Fibroblast of lung (primary cell): ENCODE data around the gene CAMK2B. TPM values are rescaled to one million over a fixed set of nuclear protein-coding genes. Genes with fewer than 3 reads are reported as not detected.

Source experiments
- DNase-seq, 2 donors: peaks; one replicate each; pipeline versions ENCODE4 v3.0.0 to v3.0.0-alpha.2; 2010; ENCODE audit warnings: low read depth in 2 of 2
- H2AFZ ChIP-seq: 2 replicates; pipeline ENCODE4 v1.5.1; 2012; ENCODE audit warnings: low read length, control low read depth, inconsistent platforms
- H3K27ac ChIP-seq: 2 replicates; pipeline ENCODE4 v1.5.1; 2011; ENCODE audit warnings: low read length, control low read depth; ENCODE audit not compliant: insufficient read depth
- H3K27me3 ChIP-seq: 2 replicates; pipeline ENCODE4 v1.5.1; 2011; ENCODE audit warnings: mild to moderate bottlenecking, low read length; ENCODE audit not compliant: control insufficient read depth, insufficient read depth
- H3K36me3 ChIP-seq: 2 replicates; pipeline ENCODE4 v1.5.1; 2011; ENCODE audit warnings: low read length; ENCODE audit not compliant: control insufficient read depth, insufficient read depth
- H3K4me1 ChIP-seq: 2 replicates; pipeline ENCODE4 v1.5.1; 2011; ENCODE audit warnings: low read length; ENCODE audit not compliant: control insufficient read depth, insufficient read depth; ENCODE audit errors: extremely low read depth
- H3K4me2 ChIP-seq: 2 replicates; pipeline ENCODE4 v1.5.1; 2011; ENCODE audit warnings: low read length, control low read depth; ENCODE audit not compliant: insufficient read depth; ENCODE audit errors: extremely low read depth
- H3K4me3 ChIP-seq, 4 experiments: fragments of 200-600 bp in 1 of 4; sonication (generic) in 1 of 4; replicated peaks in 1 of 4; 2 replicates each; pipeline ENCODE4 v1.5.1; 2011 to 2016; ENCODE audit warnings: low read length in 4 of 4, low read depth in 3 of 4, mild to moderate bottlenecking in 3 of 4, control low read depth in 2 of 4, inconsistent platforms in 1 of 4, mixed read lengths in 1 of 4; ENCODE audit not compliant: insufficient read depth in 1 of 4; ENCODE audit errors: control extremely low read depth in 1 of 4
- H3K79me2 ChIP-seq: 2 replicates; pipeline ENCODE4 v1.5.1; 2012; ENCODE audit warnings: mild to moderate bottlenecking, low read length, inconsistent platforms; ENCODE audit not compliant: control insufficient read depth, insufficient read depth
- H3K9ac ChIP-seq: 2 replicates; pipeline ENCODE4 v1.5.1; 2011; ENCODE audit warnings: mild to moderate bottlenecking, low read length, control low read depth; ENCODE audit not compliant: insufficient read depth
- H3K9me3 ChIP-seq: 2 replicates; pipeline ENCODE4 v1.5.1; 2012; ENCODE audit warnings: low read depth, low read length; ENCODE audit not compliant: control insufficient read depth, insufficient read depth
- H4K20me1 ChIP-seq: 2 replicates; pipeline ENCODE4 v1.5.1; 2011; ENCODE audit warnings: low read length; ENCODE audit not compliant: control insufficient read depth, insufficient read depth; ENCODE audit errors: extremely low read depth
- EZH2 ChIP-seq: IDR thresholded peaks from 2 replicates; pipeline ENCODE4 v1.5.1; 2012; ENCODE audit warnings: low read length, control low read depth, mild to moderate bottlenecking; ENCODE audit errors: missing control alignments
- polyA plus RNA-seq, 2 donors: library from polyadenylated mRNA; depleted of rRNA in 1 of 2; stranded (reverse) in 1 of 2; unstranded in 1 of 2; fragments of >200 nt; gene quantifications; 2 replicates each; pipeline ENCODE4 v1.2.1, GENCODE V29; 2011 to 2012; ENCODE audit warnings: missing spikeins in 1 of 2
- total RNA-seq: library from RNA; depleted of rRNA; stranded (reverse); fragments of >200 nt; gene quantifications from 2 replicates; pipeline ENCODE4 v1.2.1, GENCODE V29; 2014
- TF ChIP-seq, protein P1 (sequence below), 2 donors: IDR thresholded peaks in 1 of 2; conservative IDR thresholded peaks in 1 of 2; 1 replicate in 1 of 2; 2 replicates in 1 of 2; pipeline ENCODE4 v1.5.1; 2011 to 2012; ENCODE audit warnings: low read length in 2 of 2, control low read depth in 1 of 2, inconsistent platforms in 1 of 2, low read depth in 1 of 2, mild to moderate bottlenecking in 1 of 2

The CAMK2B gene
- total and polyA plus RNA-seq, 2 donors (not counting 1 experiment from before 2014, with no cell fraction given): 0.06 to 0.17 TPM

DNA sequence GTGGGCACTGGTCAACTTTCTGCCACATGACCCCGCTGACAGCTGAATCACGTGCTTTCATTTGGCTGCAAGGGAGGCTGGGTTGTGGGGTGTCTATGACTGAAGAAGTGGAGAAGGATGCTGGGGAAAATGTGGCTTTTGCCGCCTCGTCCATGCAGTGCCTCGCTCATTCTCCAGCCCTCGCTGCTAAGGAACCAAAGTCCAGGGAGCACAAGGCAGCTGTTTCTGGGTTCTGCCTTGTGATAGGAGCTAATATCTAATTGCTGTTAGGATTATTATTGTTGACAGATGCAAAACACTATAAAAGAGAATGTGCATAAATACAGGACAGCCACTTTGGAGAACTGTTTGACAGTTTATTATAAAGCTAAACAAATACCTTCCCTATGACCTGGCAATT, 4.9 kb upstream of the CAMK2B start:
- Histone ChIP-seq H3K27ac (no peak overlapping the region), H4K20me1 (no peaks in the 10 kb centered on the region), H3K4me1 (peaks cover 2% of the 10 kb centered on the region), H3K36me3 (no peaks in the 10 kb centered on the region), H2AFZ (no peak overlapping the region), H3K4me2 (no peak overlapping the region), H3K79me2 (no peaks in the 10 kb centered on the region), H3K4me3 (no peak overlapping the region), H3K9me3 (no peaks in the 10 kb centered on the region), H3K27me3 (peaks cover 10% of the 10 kb centered on the region), H3K9ac (no peak overlapping the region)
- no peak for DNase-seq
- no peak for TF ChIP-seq EZH2
- TF ChIP-seq, protein P1, sequence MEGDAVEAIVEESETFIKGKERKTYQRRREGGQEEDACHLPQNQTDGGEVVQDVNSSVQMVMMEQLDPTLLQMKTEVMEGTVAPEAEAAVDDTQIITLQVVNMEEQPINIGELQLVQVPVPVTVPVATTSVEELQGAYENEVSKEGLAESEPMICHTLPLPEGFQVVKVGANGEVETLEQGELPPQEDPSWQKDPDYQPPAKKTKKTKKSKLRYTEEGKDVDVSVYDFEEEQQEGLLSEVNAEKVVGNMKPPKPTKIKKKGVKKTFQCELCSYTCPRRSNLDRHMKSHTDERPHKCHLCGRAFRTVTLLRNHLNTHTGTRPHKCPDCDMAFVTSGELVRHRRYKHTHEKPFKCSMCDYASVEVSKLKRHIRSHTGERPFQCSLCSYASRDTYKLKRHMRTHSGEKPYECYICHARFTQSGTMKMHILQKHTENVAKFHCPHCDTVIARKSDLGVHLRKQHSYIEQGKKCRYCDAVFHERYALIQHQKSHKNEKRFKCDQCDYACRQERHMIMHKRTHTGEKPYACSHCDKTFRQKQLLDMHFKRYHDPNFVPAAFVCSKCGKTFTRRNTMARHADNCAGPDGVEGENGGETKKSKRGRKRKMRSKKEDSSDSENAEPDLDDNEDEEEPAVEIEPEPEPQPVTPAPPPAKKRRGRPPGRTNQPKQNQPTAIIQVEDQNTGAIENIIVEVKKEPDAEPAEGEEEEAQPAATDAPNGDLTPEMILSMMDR (conservative IDR thresholded peaks at IDR 0.05 in 1 of 2, IDR thresholded peaks at IDR 0.05 in 1 of 2; ENCODE audit: low read depth in 1 of 2, low read length in 2 of 2): no peak

DNA sequence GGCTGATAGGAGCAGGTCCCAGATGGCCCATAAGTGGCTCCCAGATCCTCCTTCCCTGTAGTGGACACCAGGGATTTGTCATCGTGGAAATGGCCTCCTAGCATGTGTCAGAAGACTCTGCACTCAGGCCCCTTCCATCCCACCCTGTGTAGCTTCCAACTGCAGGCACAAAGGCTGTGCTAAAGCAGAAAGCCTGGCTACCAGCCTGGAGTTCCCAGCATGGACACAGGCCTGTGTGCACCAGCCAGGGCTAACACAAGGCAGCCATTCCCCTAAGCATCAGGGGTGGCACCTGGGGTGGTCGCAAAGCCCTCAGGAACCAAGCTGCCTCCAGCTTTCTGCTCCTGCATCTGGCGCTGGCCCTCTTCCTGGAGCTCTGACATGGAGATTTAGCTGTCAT, 4.5 kb upstream of the CAMK2B start:
- Histone ChIP-seq H2AFZ (no peak overlapping the region), H3K79me2 (no peaks in the 10 kb centered on the region), H3K4me3 (no peak overlapping the region), H4K20me1 (no peaks in the 10 kb centered on the region), H3K27ac (no peak overlapping the region), H3K4me1 (peaks cover 2% of the 10 kb centered on the region), H3K9me3 (no peaks in the 10 kb centered on the region), H3K27me3 (peaks cover 10% of the 10 kb centered on the region), H3K36me3 (no peaks in the 10 kb centered on the region), H3K4me2 (no peak overlapping the region), H3K9ac (no peak overlapping the region)
- TF ChIP-seq, protein P1 (conservative IDR thresholded peaks at IDR 0.05 in 1 of 2, IDR thresholded peaks at IDR 0.05 in 1 of 2; ENCODE audit: low read depth in 1 of 2, low read length in 2 of 2): no peak
- no peak for DNase-seq

DNA sequence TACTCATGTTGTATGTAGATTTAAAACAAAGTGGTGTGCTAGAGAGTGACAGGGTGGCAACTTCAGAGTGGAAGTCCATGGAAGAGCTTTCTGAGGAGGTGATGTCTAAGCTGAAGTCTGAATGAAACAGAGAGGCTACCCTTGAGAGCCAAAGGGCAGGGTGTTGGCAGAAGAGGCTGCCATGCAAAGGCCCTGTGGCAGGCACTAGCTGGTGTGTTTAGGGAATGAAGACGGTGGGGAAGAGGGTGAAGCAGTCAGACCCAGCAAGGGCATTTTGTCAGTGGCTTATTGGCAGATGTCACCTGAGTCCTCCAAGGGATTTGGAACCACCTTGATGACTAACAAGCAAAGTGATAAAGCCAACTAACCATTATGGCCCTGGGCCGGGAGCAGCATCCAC, 3.7 kb upstream of the CAMK2B start:
- TF ChIP-seq, protein P1 (conservative IDR thresholded peaks at IDR 0.05 in 1 of 2, IDR thresholded peaks at IDR 0.05 in 1 of 2; ENCODE audit: low read depth in 1 of 2, low read length in 2 of 2): no peak
- TF ChIP-seq EZH2: no peak
- H3K27me3 ChIP-seq: peaks cover 18% of the 10 kb centered on the region
- H2AFZ ChIP-seq: no peak overlapping the region
- no peak overlapping the region for H3K9ac ChIP-seq
- DNase-seq: no peak
- no peaks in the 10 kb centered on the region for H3K36me3 ChIP-seq
- no peaks in the 10 kb centered on the region for H4K20me1 ChIP-seq
- no peak overlapping the region for H3K27ac ChIP-seq
- no peak overlapping the region for H3K4me2 ChIP-seq
- H3K79me2 ChIP-seq: no peaks in the 10 kb centered on the region
- H3K4me1 ChIP-seq: peaks cover 2% of the 10 kb centered on the region
- no peak overlapping the region for H3K4me3 ChIP-seq
- no peaks in the 10 kb centered on the region for H3K9me3 ChIP-seq
